Activated naive CD4-positive, alpha-beta T cell treated with anti-CD3 and anti-CD28 coated beads, Interleukin-2, amount 50 U/mL, for 24 hours (primary cell): Measurements from ENCODE around the gene TGFB1.

Experiments used
- H3K27ac Mint-ChIP-seq: one replicate; pipeline ENCODE4 v1.8.0; 2021; ENCODE audit warnings: mild to moderate bottlenecking, mixed read lengths
- H3K27me3 Mint-ChIP-seq: one replicate; pipeline ENCODE4 v1.8.0; 2021; ENCODE audit warnings: mixed read lengths
- H3K36me3 Mint-ChIP-seq: one replicate; pipeline ENCODE4 v1.8.0; 2021; ENCODE audit warnings: mixed read lengths
- H3K4me1 Mint-ChIP-seq: one replicate; pipeline ENCODE4 v1.8.0; 2021; ENCODE audit warnings: mixed read lengths
- H3K4me3 Mint-ChIP-seq: one replicate; pipeline ENCODE4 v1.8.0; 2021; ENCODE audit warnings: mild to moderate bottlenecking, mixed read lengths
- H3K9me3 Mint-ChIP-seq: one replicate; pipeline ENCODE4 v1.8.0; 2021; ENCODE audit warnings: mixed read lengths

Gene TGFB1

DNA sequence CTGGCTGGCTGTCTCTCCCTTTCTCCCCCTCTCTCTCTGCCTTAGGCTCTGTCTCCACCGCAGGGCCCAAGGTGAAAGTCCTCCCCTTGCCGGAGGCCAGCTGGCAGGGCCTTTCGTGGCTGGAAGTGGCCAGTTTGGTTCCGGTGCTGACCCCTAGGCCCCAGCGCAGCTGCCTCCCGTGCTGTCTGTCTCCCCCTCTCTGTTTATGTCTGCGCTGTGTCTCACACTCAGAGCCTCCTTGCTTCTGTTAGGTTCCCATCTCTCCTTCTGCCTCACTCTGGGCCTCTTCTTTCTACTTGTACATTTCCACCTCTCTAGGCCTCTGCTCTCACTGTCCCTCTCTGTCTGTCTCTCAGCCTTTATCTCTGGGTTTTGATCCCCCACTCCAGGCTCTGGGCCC lies 30.7 kb downstream of the TGFB1 start:
- Mint-ChIP-seq H3K9me3 (no peaks in the 10 kb centered on the region), H3K4me1 (peaks cover 45% of the 10 kb centered on the region), H3K27ac (peak overlapping the region; percentile 92), H3K27me3 (no peaks in the 10 kb centered on the region), H3K36me3 (peaks cover 3% of the 10 kb centered on the region), H3K4me3 (no peak overlapping the region)

DNA sequence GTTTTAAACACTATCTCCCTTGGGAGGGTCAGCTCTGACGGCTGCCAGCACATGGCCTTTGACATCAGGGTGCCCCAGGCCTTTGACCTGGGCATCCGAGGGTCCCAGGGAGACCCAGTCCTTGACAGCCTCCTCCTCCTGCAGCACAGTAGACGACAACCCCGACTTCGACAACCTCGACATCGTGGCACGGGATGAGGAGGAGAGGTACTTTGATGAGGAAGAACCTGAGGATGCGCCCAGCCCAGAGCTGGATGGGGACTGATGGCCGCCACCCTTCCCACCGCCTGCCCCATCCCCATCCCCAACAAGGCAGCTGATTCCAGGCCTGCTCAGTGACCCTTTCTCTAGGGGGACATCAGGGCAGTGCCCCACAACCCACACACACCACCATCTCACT lies 31.3 kb downstream of the TGFB1 start:
- Mint-ChIP-seq H3K27me3 (no peaks in the 10 kb centered on the region), H3K4me3 (no peak overlapping the region), H3K4me1 (peaks cover 40% of the 10 kb centered on the region), H3K36me3 (peaks cover 5% of the 10 kb centered on the region), H3K9me3 (no peaks in the 10 kb centered on the region), H3K27ac (peak overlapping the region; percentile 52)

DNA sequence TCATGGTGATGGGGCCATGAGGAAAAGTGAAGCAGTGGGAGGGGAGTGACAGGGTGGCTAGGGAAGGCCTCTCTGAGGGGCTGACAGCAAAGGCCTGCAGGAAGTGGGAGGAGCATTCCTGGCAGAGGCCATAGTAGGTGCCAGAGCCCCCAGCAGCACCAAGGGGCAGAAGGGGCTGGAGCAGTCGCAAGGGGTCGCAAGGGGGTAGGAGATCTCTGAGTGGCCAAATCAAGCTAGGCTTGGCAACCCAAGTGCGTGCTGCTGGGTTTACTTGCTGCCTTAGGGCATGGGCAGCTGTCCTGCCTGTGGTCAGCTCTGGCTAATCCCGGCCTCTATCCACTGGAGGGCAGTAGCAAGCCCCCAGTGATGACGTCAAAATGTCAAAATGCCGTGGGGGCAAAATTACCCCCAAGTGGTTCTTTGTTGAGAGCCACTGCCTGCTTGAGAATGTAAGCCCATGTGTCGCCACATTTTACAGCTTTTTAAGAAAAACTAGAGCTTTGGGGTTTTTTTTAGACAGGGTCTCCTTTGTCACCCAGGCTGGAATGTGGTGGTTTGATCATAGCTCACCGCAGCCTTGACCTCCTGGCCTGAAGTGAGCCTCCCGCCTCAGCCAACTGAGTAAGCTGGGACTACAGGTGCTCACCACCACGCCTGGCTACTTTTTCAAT lies 32.0 kb downstream of the TGFB1 start:
- peaks cover 41% of the 10 kb centered on the region for H3K4me1 Mint-ChIP-seq
- H3K27ac Mint-ChIP-seq = peak overlapping the region; percentile 41
- H3K27me3 Mint-ChIP-seq = no peaks in the 10 kb centered on the region
- peaks cover 9% of the 10 kb centered on the region for H3K36me3 Mint-ChIP-seq
- H3K4me3 Mint-ChIP-seq = no peak overlapping the region
- no peaks in the 10 kb centered on the region for H3K9me3 Mint-ChIP-seq

DNA sequence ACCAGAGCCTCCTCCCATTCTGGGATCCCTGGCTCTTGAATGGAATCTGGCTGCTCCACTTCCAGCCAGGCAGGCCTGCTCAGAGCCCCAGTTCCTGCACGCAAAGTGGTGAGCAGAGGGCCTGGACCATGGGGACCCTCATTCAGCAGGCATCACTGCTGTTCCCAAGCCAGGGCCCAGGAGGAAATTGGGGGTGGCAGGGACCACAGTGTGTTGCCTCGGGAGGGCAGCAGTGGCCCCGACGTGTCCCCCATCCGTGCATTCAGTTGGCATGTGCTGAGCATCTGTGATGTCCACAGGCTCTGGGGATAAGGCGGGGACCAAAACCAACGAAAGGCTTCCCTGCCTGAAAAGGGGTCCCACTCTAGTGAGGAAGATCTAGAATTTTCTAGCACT lies 32.5 kb downstream of the TGFB1 start:
- H3K27ac Mint-ChIP-seq = no peak overlapping the region
- peaks cover 41% of the 10 kb centered on the region for H3K4me1 Mint-ChIP-seq
- H3K27me3 Mint-ChIP-seq = no peaks in the 10 kb centered on the region
- H3K4me3 Mint-ChIP-seq = no peak overlapping the region
- no peaks in the 10 kb centered on the region for H3K9me3 Mint-ChIP-seq
- peaks cover 10% of the 10 kb centered on the region for H3K36me3 Mint-ChIP-seq

GRCh38 chr19:41320568-41320967 lies 33.2 kb downstream of the TGFB1 start:
- H3K27me3 Mint-ChIP-seq = no peaks in the 10 kb centered on the region
- H3K4me3 Mint-ChIP-seq = no peak overlapping the region
- peaks cover 39% of the 10 kb centered on the region for H3K4me1 Mint-ChIP-seq
- H3K27ac Mint-ChIP-seq = no peak overlapping the region
- H3K36me3 Mint-ChIP-seq = peaks cover 10% of the 10 kb centered on the region
- no peaks in the 10 kb centered on the region for H3K9me3 Mint-ChIP-seq

DNA sequence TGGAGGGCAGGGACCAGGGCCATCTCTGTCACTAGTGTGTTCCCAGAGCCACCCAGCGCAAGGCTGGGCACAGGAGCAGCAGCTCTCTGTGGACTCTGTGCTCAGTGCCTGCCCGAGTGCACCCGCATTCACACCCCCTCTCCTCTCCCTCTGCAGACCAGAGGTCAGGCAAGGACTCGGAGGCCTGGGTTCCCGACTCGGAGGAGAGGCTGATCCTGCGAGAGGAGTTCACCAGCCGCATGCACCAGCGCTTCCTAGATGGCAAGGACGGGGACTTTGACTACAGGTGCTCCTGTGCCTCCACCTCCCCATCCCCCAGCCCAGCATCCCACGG lies 33.6 kb downstream of the TGFB1 start:
- Mint-ChIP-seq H3K4me3 (no peak overlapping the region), H3K9me3 (no peaks in the 10 kb centered on the region), H3K27ac (no peak overlapping the region), H3K4me1 (peaks cover 35% of the 10 kb centered on the region), H3K27me3 (no peaks in the 10 kb centered on the region), H3K36me3 (peaks cover 10% of the 10 kb centered on the region)

DNA sequence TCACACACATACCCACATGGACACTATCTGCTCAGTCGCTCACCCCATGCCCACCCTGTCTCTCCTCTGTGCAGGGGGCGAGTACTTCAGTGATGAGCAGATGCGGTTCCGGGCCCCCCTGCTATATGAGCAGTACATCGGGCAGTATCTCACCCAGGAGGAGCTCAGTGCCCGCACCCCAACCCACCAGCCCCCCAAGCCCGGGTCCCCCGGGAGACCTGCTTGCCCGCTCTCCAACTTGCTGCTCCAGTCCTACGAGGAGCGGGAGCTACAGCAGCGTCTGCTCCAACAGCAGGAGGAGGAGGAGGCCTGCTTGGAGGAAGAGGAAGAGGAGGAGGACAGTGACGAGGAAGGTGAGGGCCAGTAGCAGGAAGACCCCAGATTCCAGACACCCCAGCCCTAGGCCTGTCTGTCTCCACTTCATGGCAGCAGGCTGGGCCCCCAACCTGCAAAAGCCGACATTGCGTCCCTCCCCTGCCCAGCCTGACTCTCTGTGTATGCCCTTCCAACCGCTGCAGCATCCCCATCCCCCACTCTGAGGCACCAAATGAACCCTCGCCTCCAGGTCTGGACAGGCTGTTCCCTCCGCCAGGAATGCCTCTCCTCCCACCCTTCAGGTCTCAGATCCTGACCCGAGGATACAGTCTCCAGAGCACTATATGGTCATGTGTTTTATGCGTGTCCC lies 34.1 kb downstream of the TGFB1 start:
- Mint-ChIP-seq H3K4me1 (peaks cover 30% of the 10 kb centered on the region), H3K4me3 (no peak overlapping the region), H3K27ac (no peak overlapping the region), H3K27me3 (no peaks in the 10 kb centered on the region), H3K9me3 (no peaks in the 10 kb centered on the region), H3K36me3 (peaks cover 10% of the 10 kb centered on the region)

DNA sequence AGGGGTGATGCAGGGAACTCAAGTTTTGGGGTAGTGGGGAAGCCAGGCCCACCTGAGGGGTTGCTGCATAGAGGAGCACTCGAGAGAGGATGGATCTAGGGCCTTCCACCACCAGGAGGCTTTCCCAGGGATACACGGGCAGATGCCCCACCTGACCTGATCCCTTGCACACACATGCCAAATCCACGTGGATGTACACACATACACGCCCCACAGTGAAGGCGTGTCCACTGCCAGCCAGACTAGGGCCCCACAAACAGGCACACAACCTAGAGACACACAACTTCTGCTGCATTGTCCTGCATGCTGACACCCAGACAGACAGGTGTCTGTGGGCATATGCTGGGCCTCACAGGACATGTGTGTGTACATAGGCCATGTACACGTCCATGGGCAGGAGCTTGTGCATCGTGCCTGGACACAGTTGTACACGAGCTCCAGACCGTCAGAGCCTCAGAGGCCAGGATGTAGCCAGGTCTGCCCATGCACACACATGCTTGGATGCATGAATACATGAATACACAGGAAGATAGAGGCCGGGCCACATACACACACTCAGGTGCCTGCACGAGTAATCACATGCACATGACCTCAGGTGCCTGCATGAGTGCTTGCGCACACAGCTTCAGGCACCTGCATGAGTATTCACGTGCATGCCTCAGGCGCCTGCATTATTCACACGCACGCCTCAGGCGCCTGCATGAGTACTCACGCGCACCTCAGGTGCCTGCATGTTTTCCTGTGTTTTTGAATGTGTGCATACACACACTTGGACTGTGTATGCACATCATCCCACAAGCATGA lies 34.8 kb downstream of the TGFB1 start:
- Mint-ChIP-seq H3K9me3 (no peaks in the 10 kb centered on the region), H3K4me1 (peaks cover 25% of the 10 kb centered on the region), H3K27me3 (no peaks in the 10 kb centered on the region), H3K27ac (peak overlapping the region; percentile 41), H3K36me3 (peaks cover 10% of the 10 kb centered on the region), H3K4me3 (no peak overlapping the region)

DNA sequence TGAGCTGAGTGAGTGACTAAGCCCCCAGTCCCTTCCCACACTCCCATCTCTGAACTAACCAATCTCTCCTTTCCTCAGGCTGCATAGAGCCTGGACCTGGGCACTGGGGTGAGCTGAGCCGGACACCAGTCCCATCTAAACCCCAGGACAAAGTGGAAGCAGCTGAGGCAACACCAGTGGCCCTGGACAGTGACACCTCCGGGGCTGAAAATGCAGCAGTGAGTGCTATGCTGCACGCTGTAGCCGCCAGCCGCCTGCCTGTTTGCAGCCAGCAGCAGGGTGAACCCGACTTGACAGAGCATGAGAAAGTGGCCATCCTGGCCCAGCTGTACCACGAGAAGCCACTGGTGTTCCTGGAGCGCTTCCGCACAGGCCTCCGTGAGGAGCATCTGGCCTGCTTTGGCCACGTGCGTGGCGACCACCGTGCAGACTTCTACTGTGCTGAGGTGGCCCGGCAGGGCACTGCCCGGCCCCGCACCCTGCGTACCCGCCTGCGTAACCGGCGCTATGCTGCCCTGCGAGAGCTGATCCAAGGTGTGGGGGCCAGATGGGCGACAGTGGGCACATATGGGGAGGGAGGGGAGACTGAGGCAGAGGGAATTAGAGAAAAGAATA lies 37.3 kb downstream of the TGFB1 start:
- H3K36me3 Mint-ChIP-seq = peaks cover 16% of the 10 kb centered on the region
- peaks cover 39% of the 10 kb centered on the region for H3K4me1 Mint-ChIP-seq
- H3K9me3 Mint-ChIP-seq = no peaks in the 10 kb centered on the region
- H3K27me3 Mint-ChIP-seq = no peaks in the 10 kb centered on the region
- no peak overlapping the region for H3K4me3 Mint-ChIP-seq
- H3K27ac Mint-ChIP-seq = peak overlapping the region; percentile 48

- peak overlapping the region; percentile 97 for H3K4me3 Mint-ChIP-seq
- no peaks in the 10 kb centered on the region for H3K27me3 Mint-ChIP-seq
Measured at GRCh38 chr19:41311613-41312012, 42.1 kb downstream of the TGFB1 start.

GRCh38 chr19:41311072-41311471 lies 42.6 kb downstream of the TGFB1 start:
- Mint-ChIP-seq H3K9me3 (no peaks in the 10 kb centered on the region), H3K36me3 (peaks cover 12% of the 10 kb centered on the region), H3K27me3 (no peaks in the 10 kb centered on the region), H3K27ac (no peak overlapping the region), H3K4me1 (peaks cover 68% of the 10 kb centered on the region), H3K4me3 (peak overlapping the region; percentile 97)

More at GRCh38 chr19:41311613-41312012, 42.1 kb downstream of the TGFB1 start:
- H3K9me3 Mint-ChIP-seq = no peaks in the 10 kb centered on the region
- H3K4me1 Mint-ChIP-seq = peaks cover 68% of the 10 kb centered on the region
- peaks cover 12% of the 10 kb centered on the region for H3K36me3 Mint-ChIP-seq
- no peak overlapping the region for H3K27ac Mint-ChIP-seq

DNA sequence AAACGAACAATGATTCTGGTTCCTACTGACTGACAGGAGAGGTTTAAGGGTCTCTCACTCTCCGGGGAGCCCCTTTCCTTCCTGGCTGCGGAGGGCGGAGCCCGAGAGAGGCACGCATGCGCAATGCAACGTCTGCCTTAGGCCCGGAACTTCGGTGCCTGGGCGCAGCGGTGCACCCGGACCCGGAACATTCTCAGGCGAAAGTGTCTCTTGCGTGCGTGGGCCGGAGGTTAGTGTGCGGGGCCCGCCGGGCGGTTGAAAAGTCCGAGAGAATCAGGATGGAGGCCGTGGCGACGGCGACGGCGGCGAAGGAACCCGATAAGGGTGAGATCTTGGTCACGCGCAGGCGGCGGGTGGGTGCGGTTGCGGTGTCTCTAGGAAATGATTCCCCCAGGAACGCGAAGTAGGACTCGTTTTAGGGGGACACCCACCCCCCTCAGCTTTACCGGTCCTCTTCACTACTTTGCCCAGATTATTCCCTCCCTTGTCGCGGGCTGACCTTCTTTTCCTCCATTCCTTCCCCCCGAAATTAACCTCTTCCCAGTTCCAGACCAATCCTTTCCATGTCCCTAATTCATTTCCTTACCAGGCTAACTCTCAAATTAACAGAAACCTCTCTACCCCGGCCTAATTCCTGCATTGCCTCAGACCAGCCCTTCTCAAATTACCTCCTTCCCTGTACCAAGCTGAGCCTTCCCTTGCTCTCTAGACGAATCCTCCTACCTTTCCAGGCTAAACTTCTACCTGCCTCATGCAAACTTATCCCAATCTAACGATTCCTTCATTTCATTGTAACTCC lies 43.5 kb downstream of the TGFB1 start, which contains the start of gene CCDC97:
CCDC97 (plus strand) TSS at position 140 of the 799 bp plus-strand sequence; CDS start at position 279, 139 bp downstream.
- H3K27me3 Mint-ChIP-seq = no peaks in the 10 kb centered on the region
- peaks cover 12% of the 10 kb centered on the region for H3K36me3 Mint-ChIP-seq
- H3K4me1 Mint-ChIP-seq = peaks cover 75% of the 10 kb centered on the region
- no peaks in the 10 kb centered on the region for H3K9me3 Mint-ChIP-seq
- peak within 1 kb of the TSS; percentile 97 for H3K4me3 Mint-ChIP-seq
- peak within 1 kb of the TSS; percentile 96 for H3K27ac Mint-ChIP-seq

DNA sequence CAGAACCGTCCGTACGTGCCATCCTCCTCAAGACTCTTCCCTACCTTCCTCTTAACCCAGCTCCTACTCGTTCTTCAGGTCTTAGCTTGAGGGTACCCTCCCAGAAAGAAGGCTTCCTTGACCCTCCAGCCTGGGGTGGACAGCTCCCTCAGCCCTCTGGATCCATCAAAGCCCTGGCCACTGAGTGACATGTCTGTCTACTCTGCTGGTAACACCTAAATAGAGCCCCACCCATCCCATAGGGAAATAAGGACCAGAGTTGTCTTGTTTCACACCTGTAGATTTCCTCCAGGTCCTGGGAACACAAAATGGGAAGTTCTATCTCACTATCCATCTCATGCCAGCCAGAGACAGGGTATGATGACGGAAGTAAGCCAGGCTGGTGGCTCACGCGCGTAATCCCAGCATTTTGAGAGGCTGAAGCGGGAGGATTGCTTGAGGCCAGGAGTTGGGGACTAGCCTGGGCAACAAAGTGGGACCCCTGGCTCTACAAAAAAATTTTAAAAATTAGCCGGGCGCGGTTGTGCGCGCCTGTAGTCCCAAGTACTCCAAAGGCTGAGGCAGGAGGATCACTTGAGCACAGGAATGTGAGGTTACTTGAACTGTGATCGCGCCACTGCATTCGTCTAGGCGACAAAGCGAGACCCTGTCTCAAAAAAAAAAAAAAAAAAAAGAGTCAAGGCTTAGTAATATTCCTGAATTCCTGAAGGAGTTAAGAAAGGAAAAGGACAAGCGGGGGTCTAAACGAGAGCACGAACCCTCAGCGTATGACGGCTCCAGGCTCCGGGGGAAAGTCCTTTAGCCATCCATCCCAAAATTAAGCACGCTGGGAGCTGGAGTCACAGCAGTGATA lies 44.3 kb downstream of the TGFB1 start:
- Mint-ChIP-seq H3K4me1 (peaks cover 83% of the 10 kb centered on the region), H3K27ac (peak overlapping the region; percentile 96), H3K36me3 (peaks cover 14% of the 10 kb centered on the region), H3K27me3 (no peaks in the 10 kb centered on the region), H3K9me3 (no peaks in the 10 kb centered on the region), H3K4me3 (peak overlapping the region; percentile 97)

DNA sequence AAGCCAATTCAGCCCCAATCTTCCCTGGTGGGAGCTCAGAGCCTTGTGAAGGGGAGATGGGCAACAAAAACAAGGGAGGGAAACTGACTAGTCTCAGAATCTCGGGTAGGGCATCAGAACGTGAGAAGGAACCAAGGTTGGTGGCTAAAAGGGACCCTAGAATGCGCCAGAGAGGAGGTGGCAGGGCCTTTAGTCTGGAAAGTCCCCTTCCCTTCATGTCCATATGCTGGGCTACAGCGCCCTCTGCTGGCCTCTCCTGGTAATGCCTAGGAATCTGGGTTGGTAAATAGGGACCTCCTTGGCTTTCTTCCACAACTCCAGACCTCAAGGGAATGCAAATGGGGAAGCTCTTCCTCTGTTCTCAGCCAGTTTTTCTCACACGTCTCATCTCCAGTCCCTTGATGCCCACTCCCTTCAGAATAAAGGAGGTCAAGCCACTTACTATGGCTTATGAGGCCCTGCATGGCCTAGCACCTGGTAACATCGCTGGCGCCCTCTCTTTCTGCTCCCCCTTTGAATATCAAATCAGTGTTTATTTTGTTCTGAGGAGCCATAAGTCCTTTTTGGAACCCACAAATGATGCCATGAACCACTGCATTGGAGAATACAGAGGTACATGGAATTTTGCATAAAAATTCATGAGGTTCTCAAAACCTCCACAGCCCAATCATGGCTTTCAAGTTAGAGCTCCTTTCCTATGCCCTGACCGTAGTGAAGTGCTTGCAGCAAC lies 45.1 kb downstream of the TGFB1 start:
- H3K27me3 Mint-ChIP-seq = no peaks in the 10 kb centered on the region
- H3K27ac Mint-ChIP-seq = peak overlapping the region; percentile 96
- H3K36me3 Mint-ChIP-seq = peaks cover 16% of the 10 kb centered on the region
- H3K9me3 Mint-ChIP-seq = no peaks in the 10 kb centered on the region
- peak overlapping the region; percentile 97 for H3K4me3 Mint-ChIP-seq
- H3K4me1 Mint-ChIP-seq = peaks cover 85% of the 10 kb centered on the region
